Measurements from ENCODE around the gene IPO13.

Gene IPO13

DNA sequence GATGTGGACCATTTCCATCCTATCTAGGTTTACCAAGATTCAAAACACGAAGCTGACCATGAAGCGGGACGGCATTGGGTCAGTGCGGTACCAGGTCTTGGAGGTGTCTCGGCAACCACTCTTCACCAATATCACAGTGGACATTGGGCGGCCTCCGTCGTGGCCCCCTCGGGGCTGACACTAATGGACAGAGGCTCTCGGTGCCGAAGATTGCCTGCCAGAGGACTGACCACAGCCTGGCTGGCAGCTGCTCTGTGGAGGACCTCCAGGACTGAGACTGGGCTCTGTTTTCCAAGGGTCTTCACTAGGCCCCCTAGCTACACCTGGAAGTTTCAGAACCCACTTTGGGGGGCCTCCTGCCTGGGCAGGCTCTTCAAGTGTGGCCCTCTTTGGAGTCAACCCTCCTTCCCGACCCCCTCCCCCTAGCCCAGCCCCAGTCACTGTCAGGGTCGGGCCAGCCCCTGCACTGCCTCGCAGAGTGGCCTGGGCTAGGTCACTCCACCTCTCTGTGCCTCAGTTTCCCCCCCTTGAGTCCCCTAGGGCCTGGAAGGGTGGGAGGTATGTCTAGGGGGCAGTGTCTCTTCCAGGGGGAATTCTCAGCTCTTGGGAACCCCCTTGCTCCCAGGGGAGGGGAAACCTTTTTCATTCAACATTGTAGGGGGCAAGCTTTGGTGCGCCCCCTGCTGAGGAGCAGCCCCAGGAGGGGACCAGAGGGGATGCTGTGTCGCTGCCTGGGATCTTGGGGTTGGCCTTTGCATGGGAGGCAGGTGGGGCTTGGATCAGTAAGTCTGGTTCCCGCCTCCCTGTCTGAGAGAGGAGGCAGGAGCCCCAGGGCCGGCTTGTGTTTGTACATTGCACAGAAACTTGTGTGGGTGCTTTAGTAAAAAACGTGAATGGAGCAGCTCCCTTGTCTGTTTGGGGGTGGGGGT is 43.8 kb downstream of the IPO13 start:
- DNase-seq (ENCODE audit: low spot score), result no peak

DNA sequence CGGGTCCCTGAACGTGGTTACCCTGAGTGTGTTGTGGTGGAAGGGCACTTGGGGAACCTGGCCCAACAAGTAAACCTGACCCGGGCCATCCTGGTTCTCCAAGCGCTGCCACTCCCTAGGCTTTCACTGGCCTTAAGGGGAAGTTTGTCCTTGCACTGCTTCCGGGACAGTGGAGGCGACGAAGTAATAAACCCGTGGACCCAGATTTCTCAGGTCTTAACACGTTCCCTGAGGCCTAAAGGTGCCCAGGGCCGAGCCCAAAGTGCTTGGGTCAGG is 44.4 kb downstream of the IPO13 start:
- DNase-seq (ENCODE audit: low spot score), result no peak

DNA sequence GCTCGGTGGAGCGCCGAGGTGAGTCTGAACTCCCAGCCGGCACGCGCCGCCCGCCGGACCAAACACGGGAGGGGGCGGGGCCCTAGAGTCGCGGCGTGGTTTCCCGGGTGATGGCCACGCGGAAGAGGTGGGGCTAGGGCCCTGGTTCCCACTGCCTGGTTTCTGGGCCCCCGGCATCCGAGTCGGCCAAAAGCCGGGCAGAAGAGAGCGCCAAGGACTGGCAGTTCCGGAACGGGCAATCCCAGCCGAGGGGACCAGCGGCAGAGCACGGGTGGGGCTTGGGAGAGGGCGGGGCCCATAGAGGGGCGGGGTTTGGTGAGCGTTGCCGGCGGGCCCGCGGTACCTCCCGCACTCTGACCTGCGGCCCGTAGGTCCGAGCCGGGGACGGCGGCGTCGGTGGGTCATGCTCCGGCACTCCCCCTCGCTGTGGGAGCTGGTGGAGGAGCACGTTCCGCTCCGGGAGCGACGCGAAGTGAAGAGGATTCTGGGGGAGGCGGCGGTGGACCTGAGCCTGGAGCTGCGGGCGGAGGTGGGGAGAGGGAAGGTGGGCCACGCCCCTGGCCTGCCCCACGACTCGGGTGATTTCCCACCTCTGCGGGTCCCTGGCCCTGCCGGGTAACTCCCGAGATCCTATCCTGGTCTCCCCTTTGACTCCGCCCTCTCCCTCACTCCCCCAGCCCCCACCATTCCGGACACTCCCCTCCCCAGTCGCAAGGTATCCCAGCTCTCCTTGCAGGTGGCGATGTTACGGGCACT is 44.9 kb downstream of the IPO13 start, which contains the start of gene CCDC24:
CCDC24 (plus strand) TSS at position 124 of the 756 bp plus-strand sequence; CDS start at position 404, 280 bp downstream.
- no peak for DNase-seq (ENCODE audit: low spot score)

DNA sequence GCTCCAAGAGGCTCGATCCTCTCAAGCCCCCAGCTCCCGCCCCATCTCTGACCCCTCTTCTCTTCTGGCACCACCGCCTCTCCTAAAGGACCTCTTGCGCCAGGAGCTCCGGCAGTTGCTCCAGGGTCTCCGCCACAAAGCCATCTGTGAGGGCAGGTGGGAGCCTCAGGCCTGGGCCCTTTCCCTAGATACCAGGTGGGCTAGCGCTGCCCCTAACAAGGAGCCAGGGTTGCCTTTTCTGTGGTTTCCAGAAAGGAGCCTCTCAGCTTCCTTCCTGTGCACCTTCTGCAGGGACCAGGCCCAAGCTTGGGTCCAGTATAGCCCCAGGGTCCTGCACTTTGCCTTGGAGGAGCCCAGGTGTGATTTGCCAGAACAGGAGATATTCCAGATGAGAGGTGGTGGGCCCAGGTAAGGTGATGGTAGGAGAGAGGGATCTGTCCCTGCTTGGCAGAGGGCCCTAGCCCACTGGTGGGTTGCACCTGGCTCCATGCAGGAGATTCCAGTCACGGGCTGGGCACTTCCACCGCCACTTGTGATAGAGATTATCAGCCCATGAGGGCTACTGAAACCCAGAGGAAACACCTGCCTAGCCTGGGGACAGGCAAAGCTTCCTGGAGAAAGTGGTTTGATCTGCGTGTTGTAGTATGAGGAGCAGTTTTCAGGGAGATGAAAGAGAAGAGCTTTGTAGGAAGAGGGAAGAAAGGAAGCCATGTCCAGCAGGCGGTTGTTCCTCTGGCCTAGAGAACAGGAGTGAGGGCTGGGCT is 45.7 kb downstream of the IPO13 start:
- no peak for DNase-seq (ENCODE audit: low spot score)

DNA sequence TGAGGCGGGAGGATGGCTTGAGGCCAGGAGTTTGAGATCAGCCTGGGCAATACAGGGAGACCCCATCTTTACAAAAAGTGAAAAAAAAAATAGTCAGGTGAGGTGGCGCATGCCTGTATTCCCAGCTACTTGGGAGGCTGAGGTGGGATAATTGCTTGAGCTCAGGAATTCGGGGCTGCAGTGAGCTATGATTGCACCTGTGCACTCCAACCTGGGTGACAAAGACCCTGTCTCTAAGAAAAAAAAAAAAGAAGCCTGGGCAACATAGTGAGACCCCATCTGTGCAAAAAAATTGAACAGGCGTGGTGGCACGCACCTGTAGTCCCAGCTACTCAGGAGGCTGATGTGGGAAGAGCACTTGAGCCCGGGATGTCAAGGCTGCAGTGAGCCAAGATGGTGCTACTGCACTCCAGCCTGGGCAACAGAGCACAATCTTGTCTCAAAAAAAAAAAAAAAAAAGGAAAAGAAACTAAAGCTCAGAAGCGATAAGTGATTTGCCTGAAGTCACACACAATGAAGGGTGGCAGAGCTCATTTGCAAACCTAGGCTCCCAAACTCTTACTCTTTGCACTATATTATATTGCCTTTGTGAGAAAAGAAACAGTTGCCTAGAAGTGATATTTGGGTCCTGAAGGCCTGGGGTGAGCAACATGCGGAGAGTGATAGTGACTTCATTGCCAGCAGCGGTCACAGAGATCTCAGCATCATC is 46.6 kb downstream of the IPO13 start:
- DNase-seq (ENCODE audit: low spot score), result no peak

DNA sequence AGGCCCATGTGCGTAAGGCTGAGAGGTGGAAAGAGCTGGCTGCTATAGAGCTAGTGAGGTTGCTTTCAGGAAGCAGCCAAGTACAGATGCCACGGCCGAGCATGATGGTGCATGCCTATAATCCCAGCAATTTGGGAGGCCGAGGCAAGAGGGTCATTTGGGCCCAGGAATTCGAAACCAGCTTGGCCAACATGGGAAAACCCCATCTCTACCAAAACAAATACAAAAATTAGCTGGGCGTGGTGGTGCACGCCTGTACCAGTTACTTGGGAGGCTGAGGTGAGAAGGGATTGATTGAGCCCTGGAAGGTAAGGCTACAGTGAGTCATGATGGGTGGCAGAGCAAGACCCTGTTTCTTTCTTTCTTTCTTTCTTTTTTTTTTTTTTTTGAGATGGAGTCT is 47.3 kb downstream of the IPO13 start:
- no peak for DNase-seq (ENCODE audit: low spot score)

DNA sequence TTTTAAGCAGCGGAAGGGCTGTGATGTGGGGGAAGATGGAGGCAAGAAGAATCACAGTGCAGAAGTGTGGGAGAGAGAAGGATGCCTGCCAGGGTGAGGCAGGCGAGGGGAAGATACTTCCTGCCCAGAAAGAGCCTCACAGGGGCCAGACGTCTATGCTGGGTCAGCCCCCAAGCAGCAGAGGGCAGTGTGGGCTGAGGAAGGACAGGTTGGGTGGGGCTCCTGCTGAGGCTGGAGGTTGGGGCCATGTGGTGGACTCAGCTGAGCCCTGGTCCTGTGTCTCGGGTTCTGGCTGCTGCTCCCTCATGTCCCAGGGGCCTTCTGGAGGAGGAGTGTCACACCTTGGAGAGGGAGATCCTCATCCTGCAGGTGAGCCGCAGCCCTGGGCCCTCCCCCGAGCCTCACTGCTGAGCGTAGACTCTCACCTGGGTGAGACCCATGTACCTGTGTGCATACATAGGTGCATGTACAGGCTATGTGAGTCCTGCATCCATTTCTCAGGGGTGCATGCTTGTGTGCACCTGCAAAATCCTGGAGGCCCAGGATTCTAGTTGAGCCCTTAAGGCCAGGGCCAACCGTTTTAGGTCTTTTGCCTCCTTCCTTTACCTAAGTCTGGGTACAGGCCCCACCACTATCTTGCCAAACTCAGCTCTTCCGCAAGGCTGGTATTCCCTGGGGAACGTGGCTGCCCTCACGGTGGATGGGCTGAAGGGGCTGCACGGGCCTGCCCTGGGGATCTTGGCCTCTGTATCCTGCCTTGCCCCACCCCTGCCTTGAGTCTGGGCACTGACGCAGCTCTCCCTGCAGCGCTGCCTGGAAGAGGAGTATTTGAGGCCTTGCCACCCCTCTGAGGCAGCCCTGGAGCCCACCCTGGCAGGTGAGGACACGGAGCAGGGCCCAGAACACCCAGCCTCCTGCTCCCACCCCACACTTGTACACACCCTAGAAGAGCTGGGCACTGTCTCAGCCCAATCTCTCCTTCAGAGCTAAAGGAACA is 48.3 kb downstream of the IPO13 start:
- no peak for DNase-seq (ENCODE audit: low spot score)

DNA sequence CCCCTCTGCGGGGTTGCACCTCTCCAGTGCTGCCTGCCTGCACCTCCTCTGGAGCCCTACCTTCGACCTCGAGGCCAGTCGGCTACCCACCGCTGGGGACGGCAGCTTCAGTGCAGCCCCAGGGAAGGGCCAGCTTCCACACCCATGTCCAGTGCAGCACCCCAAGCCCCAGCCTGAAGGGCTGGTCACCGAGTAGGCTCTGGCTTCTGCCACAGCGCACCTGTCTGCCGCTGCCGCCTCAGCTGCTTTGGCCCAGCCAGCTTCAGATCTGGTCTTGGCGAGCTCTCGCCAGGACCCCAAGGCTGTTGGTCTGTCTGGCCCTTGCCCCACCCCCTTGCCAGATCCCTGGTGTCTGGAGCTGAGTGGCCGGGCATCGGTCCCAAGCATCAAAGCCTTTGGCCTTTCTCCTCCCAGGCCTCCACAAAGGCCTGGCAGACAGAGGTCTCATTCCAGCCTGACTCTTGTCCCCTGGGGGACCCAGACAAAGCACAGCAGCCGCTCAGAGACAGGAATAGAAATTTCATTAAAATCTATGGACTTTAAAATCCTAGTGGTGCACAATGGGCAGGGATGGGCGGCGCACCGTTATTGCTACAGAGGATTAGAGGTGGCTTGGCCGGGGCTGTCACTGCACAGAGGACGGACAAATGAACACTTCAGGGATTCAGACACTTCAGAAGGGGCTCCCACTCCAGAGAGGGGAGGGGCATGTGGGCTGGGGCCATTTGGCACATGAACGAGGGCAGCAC is 49.4 kb downstream of the IPO13 start:
- DNase-seq (ENCODE audit: low spot score), result no peak

DNA sequence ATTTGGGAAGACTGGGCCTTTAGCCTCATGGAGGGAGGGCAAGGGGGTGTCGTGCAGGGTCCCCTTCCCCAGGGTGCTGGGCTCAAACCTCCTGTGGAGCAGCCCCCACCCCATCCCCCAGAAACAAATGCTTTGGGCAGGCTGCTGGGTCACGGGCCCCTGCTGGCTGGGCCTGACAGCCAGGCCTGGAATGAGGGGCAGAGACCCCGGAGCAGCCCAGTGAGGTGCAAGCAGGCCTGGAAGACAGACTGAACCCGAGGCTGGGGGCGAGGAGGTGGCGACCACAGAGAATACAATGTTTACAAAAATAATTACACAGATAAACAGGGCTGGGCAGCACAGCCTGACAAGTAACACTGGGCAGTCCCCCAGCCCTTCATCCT is 50.0 kb downstream of the IPO13 start:
- DNase-seq (ENCODE audit: low spot score), result no peak

DNA sequence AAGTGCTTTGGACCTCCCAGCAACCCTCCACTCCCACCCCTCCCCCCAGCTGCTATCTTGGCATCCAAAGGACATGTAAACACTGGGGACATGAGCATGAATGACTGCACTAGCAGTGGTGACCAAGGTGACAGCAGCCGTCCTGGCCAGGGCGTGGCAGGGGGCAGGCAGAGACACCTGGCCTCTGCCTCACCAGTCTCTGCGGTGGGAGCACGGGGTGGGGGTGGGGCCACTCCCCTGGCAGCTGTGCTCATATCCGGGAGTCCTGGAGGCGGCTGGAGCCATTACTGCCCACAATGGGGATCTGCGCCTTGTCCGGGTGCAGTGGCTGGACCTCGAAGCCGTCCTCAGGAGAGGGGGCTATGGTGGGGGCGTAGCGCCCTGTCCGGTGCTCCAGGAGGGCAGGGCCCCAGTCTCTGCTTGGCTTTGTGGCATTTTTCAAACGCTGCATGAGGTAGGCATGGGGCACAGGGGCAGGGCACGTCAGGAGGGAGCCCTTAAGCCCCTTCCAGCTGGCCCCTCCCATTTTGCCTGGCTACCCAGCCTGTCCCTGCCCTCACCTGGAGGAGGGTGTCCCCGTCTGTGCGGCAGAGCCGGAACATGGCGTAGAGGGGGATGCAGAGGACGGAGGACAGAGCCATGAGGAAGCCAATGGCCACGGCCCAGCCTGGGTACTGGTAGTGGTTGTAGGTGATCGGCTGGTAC is 50.7 kb downstream of the IPO13 start:
- DNase-seq (ENCODE audit: low spot score), result no peak

DNA sequence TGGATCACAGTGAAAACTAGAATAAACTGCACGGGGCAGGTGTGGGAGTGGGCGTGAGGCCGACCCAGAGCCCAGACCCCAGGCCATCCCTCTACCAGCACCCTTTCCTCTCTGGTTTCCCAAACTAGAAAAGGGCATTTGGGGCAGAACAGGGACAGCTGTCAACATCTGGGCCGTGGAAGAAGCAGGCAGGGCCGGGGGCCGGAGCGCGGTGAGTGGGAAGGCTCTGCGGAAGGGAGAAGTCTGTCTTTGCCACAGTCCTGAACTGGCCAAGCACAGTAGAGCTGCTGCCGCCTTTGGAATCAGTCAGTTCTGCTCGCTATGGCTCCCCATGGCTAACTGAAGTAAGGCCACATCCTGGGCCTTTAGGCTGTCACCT is 51.2 kb downstream of the IPO13 start:
- DNase-seq (ENCODE audit: low spot score), result no peak

DNA sequence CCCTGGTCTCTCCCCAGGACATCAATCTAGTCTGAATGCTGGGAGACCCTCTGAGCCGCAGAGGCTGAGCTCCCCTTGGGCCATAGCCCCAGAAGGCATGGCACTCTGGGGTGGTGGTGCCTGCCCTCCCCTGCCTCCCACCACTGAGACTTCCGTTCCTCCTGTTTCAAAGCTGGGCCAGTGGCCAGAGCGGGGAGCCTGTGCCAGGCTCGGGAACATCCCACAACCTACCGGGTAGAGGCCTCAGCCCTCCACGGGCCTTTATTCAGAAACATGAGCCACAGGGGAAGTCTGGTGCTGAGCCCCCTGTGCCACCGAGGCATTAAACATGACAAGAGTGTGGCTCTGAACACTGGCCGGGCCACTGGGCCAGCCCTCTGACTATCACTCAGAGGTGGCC is 52.7 kb downstream of the IPO13 start:
- DNase-seq (ENCODE audit: low spot score), result no peak

DNA sequence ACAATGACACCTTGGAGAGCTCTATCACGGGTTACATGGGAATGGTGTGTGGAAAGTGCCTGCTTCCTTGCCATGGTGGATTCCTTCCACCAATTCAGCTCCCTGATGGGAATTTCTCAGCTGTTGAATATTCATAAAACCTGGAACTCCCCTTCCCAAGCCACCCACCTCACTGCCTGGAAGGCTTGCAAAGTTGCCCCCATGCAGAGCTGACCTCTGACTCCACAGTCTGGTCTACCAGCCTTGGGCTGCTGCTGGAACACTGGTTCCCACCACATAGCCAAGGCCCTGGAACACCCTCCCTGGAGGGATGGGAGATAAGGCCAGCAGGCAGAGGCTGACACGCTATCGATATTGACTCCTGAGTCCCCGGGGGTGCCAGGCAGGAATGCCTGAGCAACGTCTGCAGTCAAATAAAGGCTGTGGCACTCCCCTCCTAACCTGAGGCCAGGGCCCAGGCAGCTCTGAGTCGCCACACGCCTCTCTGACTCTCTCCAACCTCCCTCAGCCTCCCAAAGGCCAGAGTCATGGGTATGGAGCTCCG is 53.4 kb downstream of the IPO13 start:
- DNase-seq (ENCODE audit: low spot score), result no peak

DNA sequence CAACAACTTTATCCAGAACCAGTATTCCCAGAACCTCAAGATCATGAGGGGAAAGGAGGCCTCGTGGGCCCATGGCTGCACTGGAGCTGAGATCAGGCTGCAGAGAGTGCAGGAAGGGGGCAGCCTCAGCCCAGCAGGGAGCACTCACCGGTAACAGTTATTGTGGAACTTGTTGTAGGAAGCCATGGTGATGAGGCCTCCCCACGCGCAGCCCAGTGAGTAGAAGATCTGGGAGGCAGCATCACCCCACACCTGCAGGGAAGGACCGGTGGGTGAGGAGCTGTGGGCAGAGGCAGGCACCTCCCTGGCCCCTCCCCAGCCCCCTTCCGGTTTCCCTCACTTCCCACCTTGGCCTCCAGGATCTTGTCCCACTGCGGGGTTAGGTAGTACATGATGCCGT is 55.4 kb downstream of the IPO13 start:
- no peak for DNase-seq (ENCODE audit: low spot score)

DNA sequence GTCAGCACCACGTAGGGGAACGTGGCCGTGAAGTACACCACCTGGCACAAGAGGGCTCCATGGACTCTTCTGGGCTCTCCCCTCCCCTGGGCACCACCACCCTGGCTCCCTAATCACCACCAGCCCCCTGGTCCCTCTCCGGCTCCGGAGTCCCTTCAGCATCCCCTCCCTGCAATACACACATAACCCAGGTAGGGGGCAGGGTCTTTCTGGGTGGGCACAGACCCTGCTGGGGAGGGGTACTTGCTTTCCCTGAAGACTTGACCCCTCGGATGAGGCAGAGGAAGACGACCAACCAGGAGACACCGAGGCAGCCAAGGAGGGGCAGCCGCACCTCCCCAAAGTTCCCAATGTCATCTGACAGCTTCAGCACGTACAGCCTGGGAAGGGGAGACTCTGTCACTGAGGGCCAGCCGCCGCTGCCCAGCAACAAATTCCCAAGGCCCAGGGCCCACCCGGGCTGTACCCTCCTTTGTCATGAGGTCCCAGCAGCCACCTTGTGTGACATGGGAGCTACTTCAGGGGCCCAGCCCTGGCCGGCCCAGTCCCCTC is 55.9 kb downstream of the IPO13 start:
- no peak for DNase-seq (ENCODE audit: low spot score)

DNA sequence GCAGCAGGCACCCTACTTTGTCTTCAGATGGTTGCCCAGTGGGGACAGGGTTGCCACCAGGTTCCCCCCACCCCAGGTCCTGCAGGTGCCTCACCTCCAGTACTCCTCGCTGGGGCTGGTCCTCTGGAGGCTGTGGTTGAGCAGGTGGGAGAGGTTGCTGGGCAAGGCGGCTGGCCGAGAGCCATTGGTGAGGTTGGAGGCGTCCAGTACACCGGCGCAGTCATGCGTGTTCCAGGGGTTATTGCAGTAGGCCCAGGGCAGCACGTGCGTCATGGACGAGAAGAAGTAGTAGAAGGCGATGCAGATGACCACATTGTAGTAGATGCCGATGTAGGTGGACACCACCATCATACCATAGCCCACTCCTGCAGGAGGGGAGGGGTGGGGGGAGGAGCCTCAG is 61.5 kb downstream of the IPO13 start:
- DNase-seq (ENCODE audit: low spot score), result no peak

DNA sequence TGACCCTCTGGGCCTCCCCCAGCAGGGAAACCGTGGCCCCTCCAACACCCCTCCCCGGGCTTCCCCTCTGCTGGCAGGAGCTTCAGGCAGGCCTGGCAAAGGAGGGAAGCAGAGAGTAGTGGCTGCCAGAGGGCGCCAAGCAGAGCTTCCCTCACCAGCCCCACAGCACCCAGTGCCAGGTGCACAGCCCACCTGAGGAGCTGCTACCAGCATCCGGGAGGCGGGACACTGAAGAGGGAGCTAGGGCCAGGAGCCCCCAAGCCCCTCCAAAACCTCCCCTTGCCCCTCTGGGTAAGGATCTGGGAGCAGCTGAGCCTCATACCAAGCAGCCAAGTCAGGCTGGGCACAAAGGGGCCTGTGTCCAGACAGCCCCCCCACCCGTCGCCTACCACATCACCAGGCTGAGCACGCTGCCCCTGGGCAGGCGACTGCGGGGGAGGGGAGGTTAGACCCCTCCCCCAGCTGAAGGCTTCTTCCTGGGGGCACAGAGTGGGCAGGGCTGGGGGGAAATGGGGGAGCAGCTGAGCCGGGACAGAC is 64.3 kb downstream of the IPO13 start:
- peak; percentile 92 for DNase-seq (ENCODE audit: low spot score)

DNA sequence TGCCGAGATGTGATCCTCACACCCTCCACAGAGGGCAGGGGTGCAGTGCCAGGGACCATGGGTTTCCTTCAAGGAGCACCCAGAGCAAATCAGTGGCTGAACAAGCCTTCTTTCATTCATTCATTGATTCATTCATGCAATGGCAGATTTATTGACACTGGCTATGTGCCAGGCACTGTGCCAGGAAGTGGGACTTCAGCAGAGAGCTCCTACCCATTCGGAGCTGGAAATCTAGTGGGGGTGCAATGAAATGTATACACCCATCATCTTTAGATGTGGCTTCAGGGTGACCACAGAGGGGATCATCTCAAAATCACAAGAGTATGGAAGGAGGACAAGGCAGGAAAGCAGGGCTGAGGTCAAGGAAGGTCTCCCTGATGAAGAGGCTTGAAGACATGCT is 65.7 kb downstream of the IPO13 start:
- no peak for DNase-seq (ENCODE audit: low spot score)
